ENCODE data around the gene COL6A2.

DNA sequence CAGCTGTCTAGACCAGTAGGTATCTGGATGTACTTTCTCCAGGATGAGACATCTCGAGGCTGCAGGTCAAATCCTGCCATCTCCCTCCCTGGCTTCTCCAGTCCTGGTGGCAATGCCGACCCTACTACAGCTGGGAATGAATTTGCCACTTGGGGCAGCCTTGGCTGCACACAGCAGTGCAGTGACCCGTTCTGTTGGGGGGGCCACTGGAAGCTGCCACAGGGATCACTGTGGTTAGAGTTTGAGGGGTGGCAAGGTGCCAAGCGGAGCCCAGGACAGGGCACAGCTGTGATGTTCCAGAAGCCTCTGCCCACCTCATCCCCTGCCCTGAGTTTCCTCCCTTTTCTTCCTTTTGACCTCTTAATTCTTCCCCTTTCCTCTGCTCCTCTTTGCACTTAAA lies 17.1 kb downstream of the COL6A2 start:
- TF ChIP-seq, protein P1, sequence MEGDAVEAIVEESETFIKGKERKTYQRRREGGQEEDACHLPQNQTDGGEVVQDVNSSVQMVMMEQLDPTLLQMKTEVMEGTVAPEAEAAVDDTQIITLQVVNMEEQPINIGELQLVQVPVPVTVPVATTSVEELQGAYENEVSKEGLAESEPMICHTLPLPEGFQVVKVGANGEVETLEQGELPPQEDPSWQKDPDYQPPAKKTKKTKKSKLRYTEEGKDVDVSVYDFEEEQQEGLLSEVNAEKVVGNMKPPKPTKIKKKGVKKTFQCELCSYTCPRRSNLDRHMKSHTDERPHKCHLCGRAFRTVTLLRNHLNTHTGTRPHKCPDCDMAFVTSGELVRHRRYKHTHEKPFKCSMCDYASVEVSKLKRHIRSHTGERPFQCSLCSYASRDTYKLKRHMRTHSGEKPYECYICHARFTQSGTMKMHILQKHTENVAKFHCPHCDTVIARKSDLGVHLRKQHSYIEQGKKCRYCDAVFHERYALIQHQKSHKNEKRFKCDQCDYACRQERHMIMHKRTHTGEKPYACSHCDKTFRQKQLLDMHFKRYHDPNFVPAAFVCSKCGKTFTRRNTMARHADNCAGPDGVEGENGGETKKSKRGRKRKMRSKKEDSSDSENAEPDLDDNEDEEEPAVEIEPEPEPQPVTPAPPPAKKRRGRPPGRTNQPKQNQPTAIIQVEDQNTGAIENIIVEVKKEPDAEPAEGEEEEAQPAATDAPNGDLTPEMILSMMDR (IDR thresholded peaks at IDR 0.05), result no peak
- no peak for TF ChIP-seq EP300 (IDR thresholded peaks at IDR 0.05)
